HCEC 1CT (cell line): ENCODE data around the gene TPM4.

Experiments used
- DNase-seq: peaks from one replicate; pipeline ENCODE4 v3.0.0-alpha.2; 2017

TPM4 gene

DNA sequence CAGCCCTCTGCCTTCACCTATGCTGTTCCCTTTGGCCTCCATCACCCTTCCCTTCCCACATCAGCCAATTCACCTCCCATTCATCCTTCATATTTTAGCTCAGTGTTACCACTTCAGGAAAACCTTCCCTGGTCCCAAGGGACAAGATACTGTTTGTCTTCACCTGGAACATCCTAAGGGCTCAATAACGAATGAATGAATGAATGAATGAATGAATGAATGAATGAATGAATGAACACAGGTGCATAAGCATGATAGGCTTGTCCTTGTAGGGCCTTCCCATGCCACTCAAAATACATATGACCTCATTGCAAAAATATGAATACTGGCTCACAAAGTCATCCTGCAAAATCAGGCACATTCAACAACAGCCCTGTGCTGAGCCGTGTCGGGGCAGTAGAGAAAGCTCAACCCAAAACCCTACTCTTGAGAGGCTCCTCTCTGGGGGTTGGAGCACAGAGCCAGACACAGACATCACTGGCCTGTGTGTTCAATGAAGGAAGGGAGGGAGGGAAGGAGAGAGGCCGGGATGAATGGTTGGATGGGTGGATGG, 33.7 kb upstream of the TPM4 start:
- peak; percentile 25 for DNase-seq

DNA sequence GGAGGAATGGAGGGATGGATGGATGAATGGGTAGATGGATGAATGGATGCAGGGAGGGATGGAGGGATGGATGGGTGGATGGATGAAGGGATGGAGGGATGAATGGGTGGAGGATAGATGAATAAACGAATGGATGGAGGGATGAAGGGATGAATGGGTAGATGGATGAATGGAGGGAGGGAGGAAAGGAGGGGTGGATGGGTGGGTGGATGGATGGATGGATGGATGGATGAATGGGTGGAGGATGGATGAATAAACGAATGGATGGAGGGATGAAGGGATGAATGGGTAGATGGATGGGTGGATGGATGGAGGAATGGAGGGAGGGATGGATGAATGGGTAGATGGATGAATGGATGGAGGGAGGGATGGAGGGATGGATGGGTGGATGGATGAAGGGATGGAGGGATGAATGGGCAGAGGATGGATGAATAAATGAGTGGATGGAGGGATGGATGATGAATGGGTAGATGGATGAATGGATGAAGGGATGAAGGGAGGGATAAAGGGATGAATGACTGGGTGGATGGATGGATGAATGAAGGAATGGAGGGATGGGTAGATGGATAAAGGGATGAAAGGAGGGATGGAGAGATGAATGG, 33.0 kb upstream of the TPM4 start:
- DNase-seq: no peak

DNA sequence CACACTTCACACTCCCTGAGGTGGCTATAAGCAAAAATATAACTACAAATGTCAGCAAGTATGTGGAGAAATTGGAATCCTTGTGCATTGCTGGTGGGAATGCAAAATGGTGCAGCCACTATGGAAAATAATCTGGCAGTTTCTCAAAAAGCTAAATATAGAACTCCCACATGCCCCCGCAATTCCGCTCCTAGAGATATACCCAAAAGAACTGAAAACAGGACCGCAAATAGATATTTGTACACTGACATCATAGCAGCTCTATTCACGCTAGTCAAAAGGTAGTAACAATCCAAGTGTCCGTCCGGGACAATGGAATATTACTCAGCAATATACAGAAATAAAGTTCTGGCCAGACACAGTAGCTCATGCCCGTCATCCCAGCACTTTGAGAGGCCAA, 31.5 kb upstream of the TPM4 start:
- DNase-seq: no peak

DNA sequence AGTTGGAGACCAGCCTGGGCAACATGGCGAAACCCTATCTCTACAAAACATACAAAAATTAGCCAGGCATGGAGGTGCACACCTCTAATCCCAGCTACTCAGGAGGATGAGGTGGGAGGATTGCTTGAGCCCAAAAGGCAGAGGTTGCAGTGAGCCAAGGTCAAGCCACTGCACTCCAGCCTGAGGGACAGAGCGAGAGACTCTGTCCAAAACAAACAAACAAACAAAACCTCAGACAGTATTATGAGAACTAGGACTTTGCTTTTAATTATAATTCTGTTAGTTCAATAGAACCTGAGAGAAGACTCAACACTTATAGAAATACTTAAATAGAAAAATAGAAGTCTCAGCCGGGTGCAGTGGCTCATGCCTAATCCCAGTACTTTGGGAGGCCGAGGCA, 31.1 kb upstream of the TPM4 start:
- DNase-seq: no peak

DNA sequence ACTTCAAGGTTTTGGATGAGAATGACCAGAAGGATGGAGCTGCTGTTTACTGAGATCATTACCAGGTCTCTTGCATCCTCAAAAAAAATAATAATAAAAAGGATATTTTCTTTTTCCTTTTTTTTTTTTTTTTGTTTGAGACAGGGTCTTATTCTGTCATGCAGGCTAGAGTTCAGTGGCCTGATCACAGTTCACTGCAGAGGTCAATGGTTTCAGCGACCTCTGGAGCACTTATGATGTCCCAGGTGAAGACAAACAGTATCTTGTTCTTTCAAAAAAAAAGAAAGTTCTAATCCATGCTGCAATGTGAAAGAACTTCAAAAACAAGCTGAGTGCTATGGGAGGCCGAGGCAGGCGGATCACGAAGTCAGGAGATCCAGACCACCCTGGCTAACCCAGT, 30.4 kb upstream of the TPM4 start:
- DNase-seq: no peak

DNA sequence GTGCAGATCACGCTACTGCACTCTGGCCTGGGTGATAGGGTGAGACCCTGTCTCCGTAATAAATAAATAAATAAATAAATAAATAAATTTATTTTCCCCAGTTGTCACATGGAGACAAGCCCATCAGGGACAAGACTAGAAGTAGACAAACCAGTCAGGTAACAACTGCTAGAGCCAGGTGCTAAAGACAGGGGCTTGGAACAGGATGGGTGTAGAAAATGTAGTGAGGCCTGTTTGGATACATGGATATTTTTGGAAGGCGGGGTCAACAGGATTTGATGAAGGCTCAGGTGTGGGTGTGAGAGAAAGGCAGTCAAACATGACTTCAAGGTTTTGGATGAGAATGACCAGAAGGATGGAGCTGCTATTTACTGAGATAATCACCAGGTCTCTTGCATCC, 27.7 kb upstream of the TPM4 start:
- no peak for DNase-seq

DNA sequence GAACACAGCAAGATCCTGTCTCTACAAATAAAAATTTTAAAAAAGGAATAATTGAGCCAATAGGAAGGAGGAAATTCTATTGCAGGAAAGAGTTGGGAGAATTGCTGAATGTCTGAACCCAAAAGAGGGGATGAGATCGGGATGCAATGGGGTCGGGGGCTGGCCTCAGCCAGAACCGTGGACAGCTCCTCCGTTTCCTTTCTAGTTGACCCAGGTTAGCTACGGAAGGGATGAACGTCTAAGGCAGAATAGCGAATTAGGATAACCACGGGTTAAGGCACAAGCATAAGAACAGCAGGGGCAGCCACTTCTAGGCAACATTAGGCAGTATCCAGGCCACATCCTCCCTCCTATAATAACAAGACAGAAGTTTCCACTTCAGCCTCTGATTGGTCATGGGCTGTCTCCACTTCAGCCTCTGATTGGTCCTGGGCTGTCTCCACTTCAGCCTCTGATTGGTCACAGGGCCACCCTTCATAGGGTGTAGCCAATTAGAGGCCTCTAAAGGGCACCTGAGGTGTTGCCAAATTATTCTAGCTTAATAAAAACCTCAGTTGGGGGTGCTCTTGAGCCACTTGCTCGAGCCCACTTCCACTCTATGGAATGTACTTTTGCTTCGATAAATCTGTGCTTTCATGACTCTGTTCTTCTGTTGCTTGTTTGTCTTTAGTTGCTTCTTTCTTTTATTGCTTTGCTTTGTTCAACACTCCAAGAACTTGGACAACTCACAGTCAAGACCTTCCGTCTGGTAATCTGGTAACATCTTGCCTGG, 24.9 kb upstream of the TPM4 start:
- no peak for DNase-seq

DNA sequence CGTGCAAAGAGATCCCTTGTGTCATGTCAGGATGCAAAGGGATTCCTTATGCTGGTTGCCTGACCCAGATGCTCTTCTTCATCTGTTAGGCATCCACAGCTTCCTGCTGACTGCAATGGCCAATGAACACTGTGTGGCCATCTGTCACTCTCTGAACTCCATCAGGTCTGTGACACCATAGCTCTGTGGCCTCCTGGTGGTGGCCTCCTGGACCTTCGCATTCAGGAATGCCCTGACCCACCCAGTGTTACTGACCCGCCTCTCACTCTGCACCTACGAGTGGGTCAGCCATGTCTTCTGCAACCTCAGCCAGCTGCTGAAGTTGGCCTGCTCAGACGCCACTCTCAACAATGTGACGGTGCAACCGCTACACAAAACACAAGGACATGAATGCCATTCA, 23.9 kb upstream of the TPM4 start:
- no peak for DNase-seq

DNA sequence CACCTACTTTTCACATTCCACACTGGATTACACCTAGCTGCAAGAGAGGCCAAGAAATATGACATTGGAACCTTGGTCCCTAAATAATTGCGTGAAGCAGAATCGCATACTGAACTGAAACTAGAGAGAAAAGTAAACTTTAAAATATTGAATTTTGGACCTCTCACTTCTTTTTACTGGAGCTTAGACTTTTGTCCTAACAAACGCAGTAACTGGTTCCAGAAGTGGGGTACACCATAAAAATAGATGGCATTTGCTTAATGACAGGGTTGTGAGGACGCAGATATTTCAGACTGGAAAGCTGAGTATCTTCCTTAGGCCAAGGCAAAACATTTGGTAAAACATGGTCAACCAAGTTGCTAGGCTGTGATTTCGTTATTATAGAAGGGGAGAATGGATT, 19.2 kb upstream of the TPM4 start:
- DNase-seq: no peak

DNA sequence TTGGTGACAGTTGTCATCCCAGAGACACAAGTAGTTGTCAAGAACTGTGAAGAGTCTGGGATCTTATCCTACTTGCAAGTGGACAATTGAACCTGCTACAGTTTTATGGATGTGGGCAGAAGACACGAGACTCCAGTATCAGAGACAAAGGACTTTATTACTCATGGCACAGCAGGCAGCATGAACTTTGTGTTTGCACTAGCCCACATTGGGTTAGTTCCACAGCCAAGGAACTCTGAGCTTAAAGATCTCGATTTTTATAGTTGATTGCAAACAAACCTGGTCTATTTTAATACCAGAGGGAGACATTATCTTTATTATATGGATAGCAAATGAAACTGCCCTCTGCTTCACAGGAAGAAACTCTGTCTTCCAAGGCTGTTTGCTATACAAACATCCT, 16.0 kb upstream of the TPM4 start:
- DNase-seq: no peak

DNA sequence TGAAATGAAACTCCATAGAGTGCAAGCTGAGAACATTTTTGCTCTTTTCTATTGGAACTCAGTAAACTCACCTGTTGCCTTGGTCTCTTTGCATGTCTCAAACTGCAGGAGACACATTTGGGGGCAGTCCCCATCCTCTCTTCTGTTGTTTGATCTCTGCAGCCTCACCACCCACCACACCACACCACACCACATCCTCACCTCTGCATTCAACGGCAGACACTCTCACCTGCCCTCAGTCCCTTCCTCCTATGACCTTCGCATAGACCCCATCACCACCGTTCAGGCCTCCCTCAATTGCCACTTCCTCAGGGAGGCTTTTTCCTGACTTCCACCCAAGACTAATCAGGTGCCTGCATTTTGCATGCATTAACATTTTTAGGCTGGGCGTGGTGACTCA, 14.4 kb upstream of the TPM4 start:
- DNase-seq: no peak

DNA sequence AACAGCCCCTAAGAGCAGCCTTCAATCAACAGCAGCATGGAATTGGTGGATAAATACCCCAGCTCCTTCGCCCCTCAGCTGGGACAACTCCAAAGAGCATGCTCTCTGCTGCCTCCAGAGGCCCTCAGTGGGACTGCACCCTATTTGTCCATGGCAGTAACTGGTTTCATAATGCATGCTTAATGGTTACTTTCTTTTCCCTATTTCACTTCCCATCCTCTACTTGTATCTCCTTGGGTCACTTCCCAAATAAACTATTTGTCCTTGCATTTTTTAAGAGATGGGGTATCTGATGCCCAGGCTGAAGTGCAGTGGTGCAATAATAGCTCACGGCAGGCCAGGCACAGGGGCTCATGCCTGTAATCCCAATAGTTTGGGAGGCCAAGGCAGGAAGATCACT, 13.5 kb upstream of the TPM4 start:
- no peak for DNase-seq

DNA sequence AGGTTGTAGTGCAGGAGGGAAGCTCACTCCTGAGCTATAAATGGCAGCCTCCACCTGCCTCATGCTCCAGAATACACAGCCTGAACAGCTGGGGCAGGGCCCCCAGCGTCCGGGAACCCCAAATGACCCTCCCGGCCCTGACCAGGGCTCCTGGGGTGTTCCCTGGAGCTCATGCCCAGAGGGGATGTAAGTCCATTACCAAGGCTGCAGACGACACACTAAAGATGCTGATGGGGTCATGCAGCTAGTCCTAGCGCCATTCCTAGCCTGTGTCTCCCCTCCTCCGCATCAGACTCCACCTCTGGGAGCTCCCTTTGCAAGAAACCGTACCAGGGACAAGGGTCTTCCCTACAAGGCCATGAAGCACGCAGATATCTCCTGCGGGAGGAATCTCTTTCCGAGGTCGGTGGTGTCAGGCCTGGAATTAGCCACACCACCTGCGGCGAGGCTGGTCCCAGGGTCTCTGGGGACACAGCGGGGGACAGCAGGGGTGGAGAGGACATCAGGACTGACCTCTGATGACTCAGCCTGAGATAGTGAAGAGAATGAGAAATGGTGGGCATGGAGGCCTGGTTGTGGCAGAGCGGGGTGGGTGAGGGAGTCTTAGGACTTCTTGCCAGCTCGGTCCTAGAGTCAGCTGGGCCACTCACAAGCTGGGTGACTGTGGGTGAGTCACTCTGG, 11.9 kb upstream of the TPM4 start:
- DNase-seq: no peak

DNA sequence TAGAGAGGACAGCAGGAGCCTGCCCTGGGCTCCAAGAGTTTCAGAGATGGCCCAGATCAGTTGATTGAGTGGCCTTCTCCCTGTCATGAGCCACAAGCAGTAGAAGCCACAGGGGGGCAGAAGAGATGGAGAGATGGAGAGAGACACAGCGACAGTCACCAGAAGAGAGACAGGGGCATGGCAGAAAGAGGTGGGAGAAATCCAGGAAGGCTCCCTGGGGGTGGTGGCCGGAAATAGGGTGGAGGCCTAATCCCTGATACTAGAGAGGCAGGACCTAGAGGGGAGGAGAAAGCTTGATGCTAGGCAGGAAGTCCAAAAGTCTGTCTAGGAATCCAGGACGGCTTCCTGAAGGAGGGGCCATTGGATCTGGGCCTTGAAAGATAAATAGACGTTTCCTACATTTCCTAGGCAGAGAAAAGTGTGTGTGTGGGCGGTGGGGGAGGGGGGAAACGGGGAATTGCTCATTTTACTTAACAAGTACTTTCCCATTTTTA, 9.6 kb upstream of the TPM4 start:
- DNase-seq: peak; percentile 95

DNA sequence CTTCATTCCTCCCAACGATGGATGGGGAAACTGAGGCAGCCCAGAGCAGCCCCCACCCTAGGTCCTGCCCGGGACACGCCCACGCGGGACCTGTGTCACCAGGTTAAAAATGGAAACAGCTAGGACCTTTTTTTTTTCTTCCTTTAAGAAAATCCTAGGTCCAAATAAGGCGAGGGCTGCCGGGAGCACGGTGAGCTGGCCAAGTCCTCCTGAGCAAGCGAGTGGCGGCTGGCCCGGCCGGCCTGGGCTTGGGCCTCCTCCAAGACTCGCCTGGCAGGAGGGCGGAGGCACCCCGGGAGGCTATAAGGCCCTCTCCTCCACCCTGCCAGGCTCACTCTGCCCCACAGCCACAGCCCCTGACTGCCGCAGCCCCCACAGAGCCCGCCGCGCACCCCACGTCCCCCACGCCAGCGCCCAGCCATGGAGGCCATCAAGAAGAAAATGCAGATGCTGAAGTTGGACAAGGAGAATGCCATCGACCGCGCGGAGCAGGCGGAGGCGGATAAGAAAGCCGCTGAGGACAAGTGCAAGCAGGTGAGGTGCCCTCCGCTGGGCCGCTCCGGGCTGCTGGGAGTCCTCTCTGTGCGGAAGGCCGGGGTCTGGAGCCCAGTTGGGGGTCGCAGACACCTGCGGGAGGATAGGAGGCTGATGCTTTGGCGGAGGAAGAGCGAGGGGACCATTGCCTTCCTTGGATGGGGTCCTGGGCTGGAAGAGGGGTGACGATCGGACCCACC, 8.9 kb upstream of the TPM4 start:
- peak; percentile 97 for DNase-seq

DNA sequence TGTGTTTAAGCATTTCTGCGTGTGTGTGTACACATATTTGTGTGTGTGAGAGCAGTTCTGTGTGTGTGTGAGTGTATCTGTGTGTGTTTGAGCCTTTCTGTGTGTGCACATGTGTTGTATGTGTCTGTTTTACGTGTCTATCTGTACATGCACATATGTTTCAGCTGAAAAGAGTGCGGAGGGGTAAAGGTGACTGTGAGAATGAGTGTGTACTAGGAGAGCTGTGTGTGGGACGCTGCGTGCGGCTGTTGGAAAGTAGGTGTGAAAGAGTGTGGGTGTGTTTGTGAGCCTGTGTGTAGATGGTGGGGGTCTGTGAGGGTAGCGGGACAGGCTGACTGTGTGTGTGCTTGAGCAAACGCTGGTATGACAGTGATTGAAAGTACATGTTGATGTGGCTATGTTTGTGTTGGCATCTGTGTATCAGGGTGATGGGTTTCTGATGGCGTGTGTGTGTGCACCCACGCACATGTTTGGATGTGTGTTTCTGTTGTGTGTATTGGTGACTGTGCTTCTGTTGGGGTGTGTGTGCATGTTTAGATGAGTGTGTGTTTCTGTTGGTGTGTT, 7.5 kb upstream of the TPM4 start:
- peak; percentile 30 for DNase-seq

DNA sequence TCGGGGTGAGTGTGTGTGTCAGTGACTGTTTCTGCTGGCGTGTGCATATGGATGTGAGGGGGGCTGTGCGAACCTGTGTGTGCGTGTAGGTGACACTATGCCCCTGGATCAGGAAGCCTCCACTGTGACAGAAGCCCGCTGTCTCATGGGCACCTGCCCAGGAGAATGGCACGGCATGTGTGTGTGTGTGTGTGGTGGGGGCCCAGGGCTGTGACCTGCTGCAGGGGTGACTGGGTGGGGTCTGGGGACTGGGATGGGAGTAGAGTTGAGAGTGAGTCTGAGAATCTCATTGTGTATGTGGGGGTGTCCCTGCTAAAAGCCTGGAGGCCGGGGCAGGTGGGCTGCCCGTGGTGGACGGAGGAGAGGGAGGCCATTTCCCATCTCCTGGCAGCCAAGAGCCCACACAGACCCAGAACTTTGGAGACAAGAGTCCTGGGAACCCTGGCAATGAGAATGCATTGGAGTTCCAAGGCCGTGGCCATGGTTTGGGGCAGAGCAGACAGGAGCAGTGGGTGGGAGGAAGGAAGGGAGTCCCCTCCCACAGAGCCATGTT, 6.4 kb upstream of the TPM4 start:
- peak; percentile 36 for DNase-seq

DNA sequence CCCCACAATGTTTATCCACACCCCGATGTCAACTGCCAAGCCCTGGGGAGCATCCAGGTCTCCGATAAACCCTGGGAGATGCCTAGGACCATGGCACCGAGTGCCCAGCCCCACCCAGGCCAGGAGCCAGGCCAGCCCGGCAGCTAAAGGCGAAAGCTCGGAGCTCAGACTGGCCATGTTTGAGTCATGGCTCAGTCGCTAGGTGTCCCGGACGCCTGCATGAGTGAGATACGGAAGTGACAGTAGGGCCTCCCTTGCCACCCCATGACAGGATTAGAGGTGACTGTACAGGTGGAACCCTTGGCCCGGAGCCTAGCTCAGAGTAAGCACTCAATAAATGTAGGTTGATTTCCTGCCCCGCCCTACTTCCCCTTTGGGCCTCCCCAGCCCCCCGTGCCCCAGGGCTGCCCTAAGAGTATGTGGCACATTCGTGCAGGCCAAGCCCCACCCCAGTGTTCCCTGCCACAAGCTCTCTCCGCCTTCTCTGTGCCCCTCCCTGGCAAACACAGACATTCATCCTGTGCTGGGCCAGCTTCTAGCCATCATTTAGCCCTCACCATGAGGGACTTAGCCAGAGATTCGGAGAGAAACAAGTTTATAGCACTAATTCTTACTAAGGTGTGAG, 5.8 kb upstream of the TPM4 start:
- no peak for DNase-seq

DNA sequence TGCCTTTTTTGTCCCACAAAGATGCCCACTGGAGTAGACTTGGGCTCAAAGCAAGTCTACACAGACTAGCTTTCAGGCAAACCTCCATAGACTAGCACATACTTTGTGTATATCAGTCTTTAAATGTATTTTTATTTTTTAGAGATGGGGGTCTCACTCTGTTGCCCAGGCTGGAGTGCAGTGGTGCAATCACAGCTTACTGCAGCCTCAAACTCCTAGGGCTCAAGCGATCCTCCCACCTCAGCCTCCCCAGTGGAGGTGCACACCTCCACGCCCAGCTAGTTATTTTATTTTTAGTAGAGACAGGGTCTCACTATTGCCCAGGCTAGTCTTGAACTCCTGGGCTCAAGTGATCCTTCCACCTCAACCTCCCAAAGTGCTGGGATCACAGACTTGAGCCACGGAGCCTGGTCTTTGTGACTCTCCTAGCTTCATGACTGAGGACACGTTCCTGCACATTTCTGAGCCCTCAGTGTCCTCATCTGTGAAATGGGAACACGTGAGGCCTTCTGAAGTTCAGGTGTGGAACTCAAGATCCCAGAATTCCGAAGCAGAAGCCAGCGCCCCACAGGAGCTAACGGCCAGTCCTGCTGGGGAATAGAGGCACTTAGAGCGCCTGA, 5.1 kb upstream of the TPM4 start:
- DNase-seq: no peak

DNA sequence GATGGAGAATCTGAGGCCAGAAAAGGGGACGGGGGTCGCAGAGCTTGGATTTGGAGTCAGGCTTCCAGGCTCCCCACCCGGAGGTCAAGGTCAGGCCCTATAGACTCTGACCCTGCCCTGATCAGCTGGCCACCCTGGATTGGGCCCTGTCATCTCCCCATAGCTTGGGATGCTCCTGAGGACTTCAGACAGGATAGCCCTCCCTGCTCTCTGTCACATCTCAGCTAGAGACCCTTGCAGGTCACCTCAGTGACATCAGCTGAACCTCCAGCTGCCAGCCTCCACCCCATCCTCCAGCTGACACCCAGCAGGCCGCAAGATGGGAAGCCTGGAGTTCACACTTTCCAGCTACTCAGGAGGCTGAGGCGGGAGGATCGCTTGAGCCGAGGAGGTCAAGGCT, 2.8 kb upstream of the TPM4 start:
- peak; percentile 15 for DNase-seq

DNA sequence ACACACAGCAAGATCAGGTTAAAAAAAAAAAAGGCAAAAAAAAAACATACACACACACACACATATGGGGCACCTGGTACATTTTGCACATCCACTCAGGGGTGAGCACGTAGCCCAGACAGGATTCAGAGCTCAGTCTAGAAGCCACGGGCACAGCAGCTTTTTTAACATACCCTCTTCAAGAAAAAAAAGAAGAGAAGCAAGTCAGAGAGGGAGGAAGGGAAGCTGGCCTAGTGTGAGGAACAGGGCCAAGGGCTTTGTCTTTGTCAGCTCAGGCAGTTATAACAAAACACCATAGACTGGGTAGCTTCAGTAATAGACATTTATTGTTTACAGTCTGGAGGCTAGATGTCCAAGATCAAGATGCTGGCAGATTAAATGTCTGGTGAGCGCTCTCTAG, 2.3 kb upstream of the TPM4 start:
- DNase-seq: peak; percentile 12
